Ascending aorta (tissue), 2 donors: ENCODE data around the gene WNT6. TPM values are rescaled to one million over a fixed set of nuclear protein-coding genes. Genes with fewer than 3 reads are reported as not detected.
A peak's percentile ranks its signal among the peaks of the same experiment; 100 is the strongest.

Experiments
- DNase-seq, 2 donors: peaks; one replicate each; pipeline ENCODE4 v3.0.0-alpha.2; 2019; ENCODE audit warnings: low spot score in 2 of 2
- H3K27ac ChIP-seq, 2 donors: fragments of 200-600 bp; sonication (generic); one replicate each; pipeline ENCODE4 v1.5.1; 2016 to 2017; ENCODE audit warnings: mild to moderate bottlenecking in 1 of 2
- H3K27me3 ChIP-seq: fragments of 200-600 bp; sonication (generic); one replicate; pipeline ENCODE4 v1.5.1; 2017
- H3K36me3 ChIP-seq, 2 donors: fragments of 200-600 bp; sonication (generic); one replicate each; pipeline ENCODE4 v1.5.1; 2016
- H3K4me1 ChIP-seq, 2 donors: fragments of 200-600 bp; sonication (generic); one replicate each; pipeline ENCODE4 v1.5.1; 2016 to 2017; ENCODE audit warnings: mild to moderate bottlenecking in 1 of 2
- H3K4me3 ChIP-seq, 2 donors: fragments of 200-600 bp; sonication (generic); one replicate each; pipeline ENCODE4 v1.5.1; 2016 to 2017; ENCODE audit warnings: mild to moderate bottlenecking in 1 of 2
- H3K9me3 ChIP-seq, 2 donors: fragments of 200-600 bp; sonication (generic); one replicate each; pipeline ENCODE4 v1.5.1; 2016
- CTCF ChIP-seq, 3 experiments: fragments of 200-600 bp in 2 of 3; fragments of 450-650 bp in 1 of 3; sonication (generic) in 2 of 3; IDR thresholded peaks; one replicate each; pipeline ENCODE4 v1.5.1; 2016 to 2019; ENCODE audit warnings: antibody characterized with exemption in 3 of 3, mild to moderate bottlenecking in 1 of 3, moderate library complexity in 1 of 3
- intact Hi-C: fragments of 100-400 bp; cut with DNase I; formaldehyde crosslinking; loops from one replicate; pipeline ENCODE4 v1.15.1; 2023
- total RNA-seq: library from RNA; depleted of rRNA; stranded (reverse); fragments of >200 nt; gene quantifications from one replicate; pipeline ENCODE4 v1.1.0, GENCODE V29; 2016

The WNT6 gene
- total RNA-seq, 1 donor from 2014 or later = 1.2 TPM

DNA sequence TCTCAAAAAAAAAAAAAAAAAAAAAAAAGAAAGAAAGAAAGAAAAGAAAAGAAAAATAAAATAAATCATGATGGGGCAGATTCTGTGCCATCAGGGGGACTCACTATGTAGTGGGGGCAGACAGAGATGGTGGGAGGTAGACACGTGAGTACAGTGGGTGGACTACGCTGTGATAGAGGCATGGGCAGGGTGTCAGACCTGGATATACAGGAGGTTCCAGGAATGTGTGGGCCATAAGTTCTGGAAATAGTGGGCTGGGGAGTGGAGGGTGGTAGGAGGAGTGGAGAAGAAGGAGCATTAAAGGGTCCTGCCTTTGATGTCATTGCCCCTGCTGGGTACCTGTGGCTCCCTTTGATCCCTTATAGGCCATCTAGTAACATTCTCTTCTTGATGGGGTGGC is 8.8 kb upstream of the WNT6 start:
- TF ChIP-seq CTCF (IDR thresholded peaks at IDR 0.05) = no peak
- H3K4me3 ChIP-seq = no peak overlapping the region
- peak in 1 of 2 donors; percentile 38 for DNase-seq
- H3K4me1 ChIP-seq = no peaks in the 10 kb centered on the region
- no peaks in the 10 kb centered on the region for H3K27me3 ChIP-seq
- no peaks in the 10 kb centered on the region for H3K9me3 ChIP-seq
- no peaks in the 10 kb centered on the region for H3K36me3 ChIP-seq
- no peak overlapping the region for H3K27ac ChIP-seq
- intact Hi-C loops = no loop called here

DNA sequence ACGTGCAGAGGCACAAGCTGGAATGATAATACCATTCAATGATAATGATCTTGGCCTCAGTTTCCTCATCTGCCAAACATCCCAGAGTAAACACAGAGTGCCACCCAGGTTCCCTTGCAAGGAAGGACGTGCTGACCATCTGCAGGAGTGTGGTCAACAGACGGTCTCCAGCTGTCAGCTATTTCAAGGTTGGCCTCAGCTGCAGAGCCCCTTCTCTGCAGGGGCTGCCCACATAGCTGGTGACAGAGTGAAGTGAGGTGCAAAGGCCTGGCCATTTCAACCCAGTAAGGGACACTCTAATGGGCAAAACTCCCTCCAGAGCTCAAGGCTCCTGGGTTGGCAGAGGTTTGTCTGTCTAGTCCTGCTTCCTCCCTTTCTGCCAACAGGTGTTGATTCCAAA is 8.3 kb upstream of the WNT6 start:
- no peak for TF ChIP-seq CTCF (IDR thresholded peaks at IDR 0.05)
- no peak for DNase-seq

DNA sequence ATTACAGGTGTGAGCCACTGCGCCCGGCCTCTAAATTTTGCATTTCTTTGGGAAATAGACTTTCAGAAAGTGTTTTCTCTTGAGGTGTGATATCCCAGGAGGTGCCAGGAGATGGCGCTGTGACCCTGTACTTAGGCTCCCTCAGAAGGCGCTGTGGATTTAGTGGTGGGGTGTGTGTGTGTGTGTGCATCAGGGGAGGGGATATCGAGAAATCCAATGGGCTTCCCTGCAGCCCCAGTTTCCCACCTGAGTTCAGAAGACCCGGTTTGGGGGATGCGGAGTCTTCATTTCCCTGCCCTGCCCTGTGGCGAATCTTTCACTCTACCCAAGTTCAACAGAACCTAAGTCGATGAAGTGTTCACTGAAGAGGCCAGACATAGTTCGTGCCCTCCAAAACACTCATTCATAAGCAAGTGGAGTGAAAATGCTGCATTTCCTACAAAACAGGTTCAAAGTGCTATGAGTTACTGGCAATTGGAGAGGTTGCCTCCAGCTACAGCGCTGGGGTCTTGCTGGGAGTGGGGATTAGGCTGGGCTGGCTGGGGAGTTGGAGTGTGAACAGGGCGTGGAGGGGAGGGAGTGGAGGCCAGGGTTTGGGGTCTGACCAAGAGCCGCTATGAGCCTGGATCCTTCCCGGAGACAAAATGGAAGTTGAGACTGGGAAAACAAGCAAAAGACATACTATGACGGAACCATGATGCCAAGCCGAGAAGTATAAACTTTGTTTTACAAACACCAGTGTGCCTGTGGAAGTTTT is 6.5 kb upstream of the WNT6 start:
- Histone ChIP-seq H3K27me3 (no peaks in the 10 kb centered on the region), H3K9me3 (no peaks in the 10 kb centered on the region), H3K36me3 (no peaks in the 10 kb centered on the region), H3K4me1 (no peaks in the 10 kb centered on the region), H3K27ac (no peak overlapping the region), H3K4me3 (no peak overlapping the region)
- peak in 1 of 2 donors; percentile 78 for DNase-seq
- intact Hi-C loops = no loop called here
- TF ChIP-seq CTCF (IDR thresholded peaks at IDR 0.05) = peak; percentile 65 to 74 (median 66)

More for the DNA sequence above, 8.3 kb upstream of the WNT6 start:
- Histone ChIP-seq H3K9me3 (no peaks in the 10 kb centered on the region), H3K36me3 (no peaks in the 10 kb centered on the region), H3K27me3 (no peaks in the 10 kb centered on the region), H3K4me1 (no peaks in the 10 kb centered on the region), H3K4me3 (no peak overlapping the region), H3K27ac (no peak overlapping the region)
- intact Hi-C loops = no loop called here

DNA sequence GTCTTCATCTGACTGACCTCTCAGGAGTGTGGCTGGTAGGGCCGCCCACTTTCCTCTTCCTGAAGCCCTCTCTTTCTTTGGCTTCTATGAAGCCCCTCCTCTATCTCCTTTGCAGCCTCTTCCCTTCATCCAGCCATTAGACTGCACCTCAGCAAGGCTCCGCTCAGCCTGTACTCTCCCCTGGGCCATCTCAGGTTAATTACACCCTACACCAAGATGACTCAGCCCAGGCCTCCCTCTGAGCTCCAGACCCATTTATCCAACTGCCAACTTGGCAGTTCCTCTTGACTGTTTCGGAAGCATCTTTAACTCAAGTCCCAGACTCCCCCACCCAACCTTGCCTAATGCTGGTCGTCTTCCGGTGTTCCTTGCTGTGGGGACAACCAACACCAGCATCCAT is 5.8 kb upstream of the WNT6 start:
- Histone ChIP-seq H3K27me3 (no peaks in the 10 kb centered on the region), H3K9me3 (no peaks in the 10 kb centered on the region), H3K4me3 (no peak overlapping the region), H3K4me1 (no peaks in the 10 kb centered on the region), H3K36me3 (no peaks in the 10 kb centered on the region), H3K27ac (no peak overlapping the region)
- intact Hi-C loops = no loop called here
- TF ChIP-seq CTCF (IDR thresholded peaks at IDR 0.05) = no peak
- no peak for DNase-seq

GRCh38 chr2:218854860-218855259 is 4.7 kb upstream of the WNT6 start:
- TF ChIP-seq CTCF (IDR thresholded peaks at IDR 0.05) = no peak
- Histone ChIP-seq H3K27ac (no peak overlapping the region), H3K9me3 (no peaks in the 10 kb centered on the region), H3K27me3 (peaks cover 8% of the 10 kb centered on the region), H3K4me3 (no peak overlapping the region), H3K4me1 (peaks cover 0 to under 1% of the 10 kb centered on the region in 2 donors), H3K36me3 (no peaks in the 10 kb centered on the region)
- intact Hi-C loops = no loop called here
- DNase-seq = no peak
